ENCODE data around the gene WHRN.

Gene WHRN

GRCh38 chr9:114505187-114506081 is at the start of gene WHRN:
WHRN (minus strand) TSS chr9:114505473; CDS start chr9:114504801, 672 bp downstream.
- peak; percentile 70 for DNase-seq (ENCODE audit: low read depth, low spot score)

- DNase-seq (ENCODE audit: low read depth, low spot score) = no peak
Measured at GRCh38 chr9:114553202-114553601, 47.9 kb upstream of the WHRN start.

GRCh38 chr9:114552706-114553105 is 47.4 kb upstream of the WHRN start:
- no peak for DNase-seq (ENCODE audit: low read depth, low spot score)

- DNase-seq (ENCODE audit: low read depth, low spot score) = no peak
Measured at GRCh38 chr9:114551750-114552685, 46.7 kb upstream of the WHRN start.

- no peak for DNase-seq (ENCODE audit: low read depth, low spot score)
Measured at GRCh38 chr9:114549697-114550330, 44.5 kb upstream of the WHRN start.

DNA sequence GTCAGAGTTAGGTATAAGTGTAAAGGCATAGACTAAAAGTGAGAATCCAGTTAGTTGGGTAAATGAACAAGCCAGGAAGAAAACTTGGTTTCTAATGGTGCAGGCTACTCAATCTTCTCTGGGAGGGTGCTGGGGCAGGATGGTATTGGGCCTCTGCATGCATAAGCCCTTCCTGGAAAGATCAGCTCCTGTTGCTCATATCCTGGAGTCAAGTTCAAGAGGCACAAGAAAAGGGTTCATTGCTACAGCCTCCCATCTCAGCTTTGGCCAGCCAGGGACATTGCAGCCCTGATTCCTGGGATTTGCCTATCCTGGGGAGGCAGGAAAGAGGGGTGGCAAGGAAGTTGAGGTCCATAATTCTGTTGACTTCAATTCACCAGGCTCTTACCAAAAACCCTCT is 41.6 kb upstream of the WHRN start:
- no peak for DNase-seq (ENCODE audit: low read depth, low spot score)

GRCh38 chr9:114545055-114545454 is 39.8 kb upstream of the WHRN start:
- DNase-seq (ENCODE audit: low read depth, low spot score) = no peak

DNA sequence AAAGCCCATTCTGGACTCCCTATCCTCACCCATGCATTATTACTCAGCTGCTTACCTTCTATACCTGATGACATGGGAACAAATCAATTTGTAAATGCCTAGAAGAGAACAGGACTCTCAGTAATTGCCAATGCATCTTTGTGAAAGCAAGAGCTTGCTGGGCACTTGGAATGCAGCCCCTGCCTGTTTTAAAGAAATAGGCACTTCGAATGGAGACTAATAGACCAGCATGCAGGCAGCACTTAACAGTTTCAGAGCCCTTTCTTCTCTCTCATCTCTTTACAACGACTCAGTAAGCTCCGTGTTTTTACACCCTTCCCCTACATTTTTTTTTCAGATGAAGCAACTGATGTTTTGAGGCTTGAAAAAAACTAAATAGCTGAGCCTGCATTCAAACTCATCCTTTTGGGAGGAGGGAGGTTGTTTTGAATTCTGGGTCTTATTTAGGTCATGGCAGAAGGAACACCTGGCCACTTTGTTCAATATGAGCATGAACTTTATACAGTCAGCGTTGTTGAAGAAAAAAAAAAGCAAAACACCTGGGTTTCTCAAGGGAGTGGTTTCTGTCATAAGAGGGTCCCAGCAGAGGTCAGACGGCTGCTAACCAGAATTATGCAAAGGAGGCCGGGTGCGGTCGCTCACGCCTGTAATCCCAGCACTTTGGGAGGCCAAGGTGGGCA is 34.6 kb upstream of the WHRN start:
- DNase-seq (ENCODE audit: low read depth, low spot score) = no peak

DNA sequence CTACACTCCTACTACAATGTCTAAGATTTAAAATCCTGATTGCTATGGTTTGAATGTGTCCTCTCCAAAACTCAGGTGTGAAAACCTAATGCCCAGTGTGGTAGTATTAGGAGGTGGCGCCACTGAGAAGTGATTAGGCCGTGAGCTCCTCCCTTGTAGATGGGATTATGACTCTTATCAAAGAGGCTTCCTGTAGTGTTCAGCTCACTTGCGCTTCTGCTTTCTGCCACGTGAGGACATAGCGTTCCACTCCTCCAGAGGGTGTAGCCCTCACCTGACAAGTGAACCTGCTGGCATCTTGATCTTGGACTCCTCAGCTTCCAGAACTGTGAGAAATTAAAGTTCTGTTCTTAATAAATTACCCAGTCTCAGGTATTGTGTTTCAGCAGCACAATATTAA is 33.0 kb upstream of the WHRN start:
- DNase-seq (ENCODE audit: low read depth, low spot score) = no peak

DNA sequence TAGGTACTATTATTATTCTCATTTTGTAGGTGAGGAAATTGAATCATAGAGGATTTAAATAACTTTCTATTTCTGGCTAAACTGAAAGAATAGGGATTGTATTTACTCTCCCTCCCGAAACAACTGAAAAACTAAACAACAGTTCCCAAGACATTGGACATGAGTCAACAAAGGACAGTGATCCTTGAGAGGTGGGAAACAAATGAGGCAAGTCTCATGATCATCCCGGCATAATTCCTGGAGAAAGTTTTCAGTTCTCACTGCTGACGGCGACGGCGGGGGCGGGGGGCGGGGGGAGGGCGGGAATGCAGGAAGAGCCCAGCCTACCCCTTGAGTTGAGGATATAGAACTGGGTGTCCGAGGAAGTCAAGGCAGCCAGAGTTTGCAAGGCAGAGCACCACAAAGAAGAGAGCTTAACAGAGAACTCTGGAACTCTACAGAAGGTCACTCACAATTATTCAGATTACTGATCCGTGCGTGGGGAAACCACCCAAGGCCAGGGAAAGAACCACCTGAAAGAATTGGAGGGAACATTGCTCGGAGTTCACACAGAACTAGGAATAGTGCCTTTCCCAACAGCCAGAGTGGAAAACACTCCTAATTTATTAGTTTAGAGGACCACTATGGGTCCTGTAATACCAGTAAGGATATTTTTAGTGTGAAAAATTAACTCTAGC is 27.4 kb upstream of the WHRN start:
- no peak for DNase-seq (ENCODE audit: low read depth, low spot score)

DNA sequence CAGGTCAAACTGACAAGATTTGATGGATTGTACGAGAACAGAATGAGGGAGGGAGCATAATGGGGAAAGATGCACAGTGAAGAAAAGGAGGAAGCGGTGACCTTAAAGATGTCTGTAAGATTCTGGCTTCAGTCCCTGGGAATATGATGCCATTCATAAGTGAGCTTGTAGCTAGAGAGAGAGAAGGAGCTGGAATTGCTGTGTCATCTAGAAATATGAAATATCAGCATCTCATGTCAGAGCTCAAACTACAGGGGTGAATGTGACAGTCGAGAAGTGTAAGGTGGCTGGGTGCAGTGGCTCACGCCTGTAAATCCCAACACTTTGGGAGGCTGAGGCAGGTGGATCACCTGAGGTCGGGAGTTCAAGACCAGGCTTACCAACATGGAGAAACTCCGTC is 24.0 kb upstream of the WHRN start:
- no peak for DNase-seq (ENCODE audit: low read depth, low spot score)

GRCh38 chr9:114526807-114527206 is 21.5 kb upstream of the WHRN start:
- no peak for DNase-seq (ENCODE audit: low read depth, low spot score)

DNA sequence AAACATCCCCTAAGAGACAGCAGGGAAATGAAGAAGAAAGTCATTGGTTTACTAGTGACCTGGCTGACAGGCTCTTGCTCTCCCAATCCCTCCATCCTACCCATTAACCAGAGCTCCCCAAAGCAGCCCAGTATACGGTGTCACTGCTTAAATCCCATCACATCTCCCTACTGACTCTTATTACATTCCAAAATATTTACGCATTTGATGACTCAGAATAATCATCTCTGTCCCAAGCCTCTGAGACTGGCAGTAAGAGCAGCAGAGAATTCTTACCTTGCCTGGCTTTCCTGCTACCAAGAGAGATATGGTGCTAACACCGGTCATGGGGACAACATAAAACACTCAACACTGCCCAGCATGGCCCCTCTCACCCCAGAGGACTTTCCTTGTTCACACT is 20.2 kb upstream of the WHRN start:
- no peak for DNase-seq (ENCODE audit: low read depth, low spot score)

DNA sequence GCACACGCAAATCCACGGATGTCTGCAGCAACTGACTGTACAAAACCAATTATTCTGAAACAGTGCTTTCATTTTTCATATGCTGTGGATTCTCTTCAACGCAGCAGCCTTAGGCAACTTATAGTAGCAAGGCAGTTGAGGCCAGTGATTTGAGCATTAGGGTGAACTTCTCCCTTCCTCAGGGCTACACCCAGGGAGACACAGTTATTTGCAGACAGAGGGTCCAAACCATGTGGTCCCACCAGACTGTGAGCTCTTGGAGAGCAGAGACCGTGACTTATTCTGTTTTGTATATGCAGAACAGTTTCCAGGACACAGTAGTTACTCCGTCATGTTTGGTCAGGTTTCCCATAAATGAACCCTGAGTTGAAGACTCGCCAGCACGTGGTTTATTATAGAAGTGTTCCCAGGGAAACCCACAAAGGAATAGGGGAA is 19.0 kb upstream of the WHRN start:
- DNase-seq (ENCODE audit: low read depth, low spot score) = no peak

DNA sequence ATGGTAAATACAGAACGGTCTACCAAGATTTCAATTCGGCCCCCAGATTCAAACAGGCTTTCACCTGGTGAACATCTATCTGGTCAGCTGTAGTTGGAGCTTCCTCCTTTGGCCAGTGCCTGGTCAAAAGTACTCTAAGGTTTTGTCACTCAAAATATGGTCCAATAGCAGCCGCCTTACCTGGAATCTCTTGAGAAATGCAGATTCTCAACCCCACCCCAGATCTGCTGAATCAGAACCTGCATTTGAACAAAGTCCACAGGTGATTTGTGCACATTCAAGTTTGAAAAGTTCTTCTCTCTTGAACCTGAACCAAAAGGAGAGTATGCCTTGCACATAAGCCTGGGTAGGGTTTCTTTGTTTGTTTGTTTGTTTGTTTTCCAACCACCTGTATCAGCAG is 17.6 kb upstream of the WHRN start:
- no peak for DNase-seq (ENCODE audit: low read depth, low spot score)

DNA sequence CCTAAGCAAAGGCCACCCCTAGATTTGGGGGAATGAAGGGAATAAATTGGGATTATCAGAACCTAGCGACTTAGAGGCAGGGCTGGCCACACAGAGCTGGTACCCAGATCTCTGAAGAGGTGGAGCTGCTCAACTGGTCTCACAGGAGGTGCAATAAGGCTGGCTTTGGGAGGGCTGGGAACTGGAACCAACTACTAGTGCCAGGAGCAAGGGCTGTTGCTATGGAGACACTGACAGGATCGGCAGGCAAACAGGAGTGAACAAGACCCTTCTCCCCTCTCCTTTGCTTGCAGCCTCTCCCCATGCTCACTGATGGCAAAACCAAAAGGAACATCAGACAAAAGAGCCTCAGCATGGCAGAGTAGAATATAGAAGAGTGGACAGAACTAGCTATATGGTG is 17.0 kb upstream of the WHRN start:
- DNase-seq (ENCODE audit: low read depth, low spot score) = no peak

GRCh38 chr9:114521846-114522245 is 16.6 kb upstream of the WHRN start:
- no peak for DNase-seq (ENCODE audit: low read depth, low spot score)

GRCh38 chr9:114518599-114519022 is 13.3 kb upstream of the WHRN start:
- no peak for DNase-seq (ENCODE audit: low read depth, low spot score)

GRCh38 chr9:114518120-114518519 is 12.8 kb upstream of the WHRN start:
- no peak for DNase-seq (ENCODE audit: low read depth, low spot score)

GRCh38 chr9:114516913-114517312 is 11.6 kb upstream of the WHRN start:
- DNase-seq (ENCODE audit: low read depth, low spot score) = no peak

DNA sequence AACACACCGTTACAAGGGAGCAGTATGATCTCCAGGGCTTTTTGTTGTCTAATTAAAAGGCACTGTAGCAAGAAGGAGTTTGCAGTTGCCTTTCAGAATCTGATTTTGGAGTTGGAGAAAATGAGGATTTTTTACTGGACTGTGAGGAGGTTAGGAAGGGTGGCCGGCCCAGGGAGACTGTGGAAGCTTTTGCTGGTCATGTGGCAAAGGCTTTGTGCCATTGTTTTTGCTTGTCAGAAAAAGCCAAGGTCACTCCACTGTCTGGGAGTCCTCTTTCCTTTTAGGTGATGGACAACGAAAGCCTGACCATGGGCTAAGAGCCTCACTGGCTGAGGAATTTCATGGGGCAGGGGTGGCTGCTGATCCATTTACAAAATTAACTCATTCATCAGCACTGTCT is 10.3 kb upstream of the WHRN start:
- no peak for DNase-seq (ENCODE audit: low read depth, low spot score)

All from activated naive CD8-positive, alpha-beta T cell treated with anti-CD3 and anti-CD28 coated beads, Interleukin-2, amount 50 U/mL, for 16 hours (primary cell).